ENCODE data around the gene PRSS1.

GRCh38 chr7:142750321-142750938 is 1.2 kb downstream of the PRSS1 start:
- TF ChIP-seq, protein P1, sequence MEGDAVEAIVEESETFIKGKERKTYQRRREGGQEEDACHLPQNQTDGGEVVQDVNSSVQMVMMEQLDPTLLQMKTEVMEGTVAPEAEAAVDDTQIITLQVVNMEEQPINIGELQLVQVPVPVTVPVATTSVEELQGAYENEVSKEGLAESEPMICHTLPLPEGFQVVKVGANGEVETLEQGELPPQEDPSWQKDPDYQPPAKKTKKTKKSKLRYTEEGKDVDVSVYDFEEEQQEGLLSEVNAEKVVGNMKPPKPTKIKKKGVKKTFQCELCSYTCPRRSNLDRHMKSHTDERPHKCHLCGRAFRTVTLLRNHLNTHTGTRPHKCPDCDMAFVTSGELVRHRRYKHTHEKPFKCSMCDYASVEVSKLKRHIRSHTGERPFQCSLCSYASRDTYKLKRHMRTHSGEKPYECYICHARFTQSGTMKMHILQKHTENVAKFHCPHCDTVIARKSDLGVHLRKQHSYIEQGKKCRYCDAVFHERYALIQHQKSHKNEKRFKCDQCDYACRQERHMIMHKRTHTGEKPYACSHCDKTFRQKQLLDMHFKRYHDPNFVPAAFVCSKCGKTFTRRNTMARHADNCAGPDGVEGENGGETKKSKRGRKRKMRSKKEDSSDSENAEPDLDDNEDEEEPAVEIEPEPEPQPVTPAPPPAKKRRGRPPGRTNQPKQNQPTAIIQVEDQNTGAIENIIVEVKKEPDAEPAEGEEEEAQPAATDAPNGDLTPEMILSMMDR (IDR thresholded peaks at IDR 0.05; ENCODE audit: low read depth, low read length), result no peak
- no peak for TF ChIP-seq EZH2phosphoT487 (IDR thresholded peaks at IDR 0.05; ENCODE audit: low read depth)
